Ascending aorta (tissue), 2 donors: ENCODE results near the gene CLCN2. TPM values are rescaled to one million over a fixed set of nuclear protein-coding genes. Genes with fewer than 3 reads are reported as not detected.

Experiments used
- DNase-seq, 2 donors: peaks; one replicate each; pipeline ENCODE4 v3.0.0-alpha.2; 2019; ENCODE audit warnings: low spot score in 2 of 2
- H3K27ac ChIP-seq, 2 donors: fragments of 200-600 bp; sonication (generic); one replicate each; pipeline ENCODE4 v1.5.1; 2016 to 2017; ENCODE audit warnings: mild to moderate bottlenecking in 1 of 2
- H3K27me3 ChIP-seq: fragments of 200-600 bp; sonication (generic); one replicate; pipeline ENCODE4 v1.5.1; 2017
- H3K36me3 ChIP-seq, 2 donors: fragments of 200-600 bp; sonication (generic); one replicate each; pipeline ENCODE4 v1.5.1; 2016
- H3K4me1 ChIP-seq, 2 donors: fragments of 200-600 bp; sonication (generic); one replicate each; pipeline ENCODE4 v1.5.1; 2016 to 2017; ENCODE audit warnings: mild to moderate bottlenecking in 1 of 2
- H3K4me3 ChIP-seq, 2 donors: fragments of 200-600 bp; sonication (generic); one replicate each; pipeline ENCODE4 v1.5.1; 2016 to 2017; ENCODE audit warnings: mild to moderate bottlenecking in 1 of 2
- H3K9me3 ChIP-seq, 2 donors: fragments of 200-600 bp; sonication (generic); one replicate each; pipeline ENCODE4 v1.5.1; 2016
- intact Hi-C: fragments of 100-400 bp; cut with DNase I; formaldehyde crosslinking; loops from one replicate; pipeline ENCODE4 v1.15.1; 2023
- total RNA-seq: library from RNA; depleted of rRNA; stranded (reverse); fragments of >200 nt; gene quantifications from one replicate; pipeline ENCODE4 v1.1.0, GENCODE V29; 2016
- TF ChIP-seq, protein P1 (sequence below), 3 experiments: fragments of 200-600 bp in 2 of 3; fragments of 450-650 bp in 1 of 3; sonication (generic) in 2 of 3; IDR thresholded peaks; one replicate each; pipeline ENCODE4 v1.5.1; 2016 to 2019; ENCODE audit warnings: antibody characterized with exemption in 3 of 3, mild to moderate bottlenecking in 1 of 3, moderate library complexity in 1 of 3

The CLCN2 gene
- total RNA-seq, 1 donor from 2014 or later: 31.2 TPM

DNA sequence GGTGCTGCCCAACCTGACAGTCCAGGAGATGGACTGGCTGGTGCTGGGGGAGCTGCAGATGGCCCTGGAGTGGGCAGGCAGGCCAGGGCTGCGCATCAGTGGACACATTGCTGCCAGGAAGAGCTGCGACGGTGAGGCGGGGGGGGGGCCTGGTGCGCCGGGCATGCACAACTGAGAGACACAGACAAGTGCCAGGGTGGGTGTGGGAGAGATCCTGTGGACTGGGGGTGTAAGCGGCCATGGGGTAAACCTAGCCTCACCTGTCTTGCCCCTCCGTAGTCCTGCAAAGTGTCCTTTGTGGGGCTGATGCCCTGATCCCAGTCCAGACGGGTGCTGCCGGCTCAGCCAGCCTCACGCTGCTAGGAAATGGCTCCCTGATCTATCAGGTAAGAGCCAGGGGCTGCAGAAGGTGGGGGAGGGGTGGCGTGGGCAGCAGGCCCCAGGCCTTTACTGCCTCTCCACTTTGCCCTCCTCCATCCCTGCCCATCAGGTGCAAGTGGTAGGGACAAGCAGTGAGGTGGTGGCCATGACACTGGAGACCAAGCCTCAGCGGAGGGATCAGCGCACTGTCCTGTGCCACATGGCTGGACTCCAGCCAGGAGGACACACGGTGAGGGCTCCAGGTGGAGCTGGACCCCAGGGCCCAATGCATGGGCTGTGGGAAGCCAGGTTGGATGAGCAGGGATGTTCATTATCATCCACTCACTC lies 21.8 kb upstream of the CLCN2 start:
- Histone ChIP-seq H3K4me1 (peaks cover 0 to 11% of the 10 kb centered on the region in 2 donors), H3K27me3 (no peaks in the 10 kb centered on the region), H3K27ac (no peak overlapping the region), H3K36me3 (no peaks in the 10 kb centered on the region), H3K9me3 (no peaks in the 10 kb centered on the region), H3K4me3 (no peak overlapping the region)
- no peak for DNase-seq
- intact Hi-C loops: no loop called here
- TF ChIP-seq, protein P1, sequence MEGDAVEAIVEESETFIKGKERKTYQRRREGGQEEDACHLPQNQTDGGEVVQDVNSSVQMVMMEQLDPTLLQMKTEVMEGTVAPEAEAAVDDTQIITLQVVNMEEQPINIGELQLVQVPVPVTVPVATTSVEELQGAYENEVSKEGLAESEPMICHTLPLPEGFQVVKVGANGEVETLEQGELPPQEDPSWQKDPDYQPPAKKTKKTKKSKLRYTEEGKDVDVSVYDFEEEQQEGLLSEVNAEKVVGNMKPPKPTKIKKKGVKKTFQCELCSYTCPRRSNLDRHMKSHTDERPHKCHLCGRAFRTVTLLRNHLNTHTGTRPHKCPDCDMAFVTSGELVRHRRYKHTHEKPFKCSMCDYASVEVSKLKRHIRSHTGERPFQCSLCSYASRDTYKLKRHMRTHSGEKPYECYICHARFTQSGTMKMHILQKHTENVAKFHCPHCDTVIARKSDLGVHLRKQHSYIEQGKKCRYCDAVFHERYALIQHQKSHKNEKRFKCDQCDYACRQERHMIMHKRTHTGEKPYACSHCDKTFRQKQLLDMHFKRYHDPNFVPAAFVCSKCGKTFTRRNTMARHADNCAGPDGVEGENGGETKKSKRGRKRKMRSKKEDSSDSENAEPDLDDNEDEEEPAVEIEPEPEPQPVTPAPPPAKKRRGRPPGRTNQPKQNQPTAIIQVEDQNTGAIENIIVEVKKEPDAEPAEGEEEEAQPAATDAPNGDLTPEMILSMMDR (IDR thresholded peaks at IDR 0.05): no peak

- Histone ChIP-seq H3K27ac (no peak overlapping the region), H3K9me3 (no peaks in the 10 kb centered on the region), H3K36me3 (no peaks in the 10 kb centered on the region), H3K4me1 (peaks cover 0 to 11% of the 10 kb centered on the region in 2 donors), H3K4me3 (no peak overlapping the region), H3K27me3 (no peaks in the 10 kb centered on the region)
- TF ChIP-seq, protein P1 (IDR thresholded peaks at IDR 0.05): no peak
- intact Hi-C loops: no loop called here
- no peak for DNase-seq
Measured at GRCh38 chr3:184382326-184383032, 21.1 kb upstream of the CLCN2 start.

- peak overlapping the region; percentile 75 to 77 for H3K4me3 ChIP-seq
- intact Hi-C loops: no loop called here
- no peak for DNase-seq
Measured at GRCh38 chr3:184381261-184382224, 20.1 kb upstream of the CLCN2 start.

GRCh38 chr3:184380627-184381260 lies 19.3 kb upstream of the CLCN2 start:
- Histone ChIP-seq H3K9me3 (no peaks in the 10 kb centered on the region), H3K27me3 (no peaks in the 10 kb centered on the region), H3K4me1 (peaks cover 0 to 11% of the 10 kb centered on the region in 2 donors), H3K36me3 (no peaks in the 10 kb centered on the region), H3K27ac (no peak overlapping the region), H3K4me3 (peak overlapping the region; percentile 75 to 77)
- TF ChIP-seq, protein P1 (IDR thresholded peaks at IDR 0.05): no peak
- no peak for DNase-seq
- intact Hi-C loops: no loop called here

More at GRCh38 chr3:184381261-184382224, 20.1 kb upstream of the CLCN2 start:
- Histone ChIP-seq H3K4me1 (peaks cover 0 to 11% of the 10 kb centered on the region in 2 donors), H3K9me3 (no peaks in the 10 kb centered on the region), H3K27me3 (no peaks in the 10 kb centered on the region), H3K27ac (no peak overlapping the region), H3K36me3 (no peaks in the 10 kb centered on the region)
- TF ChIP-seq, protein P1 (IDR thresholded peaks at IDR 0.05): no peak

GRCh38 chr3:184380185-184380626 lies 18.8 kb upstream of the CLCN2 start:
- intact Hi-C loops: no loop called here
- peak in 1 of 2 donors; percentile 83 for DNase-seq
- H3K27ac ChIP-seq: no peak overlapping the region

More at GRCh38 chr3:184380185-184380626, 18.8 kb upstream of the CLCN2 start:
- Histone ChIP-seq H3K4me3 (peak overlapping the region; percentile 75 to 77), H3K27me3 (no peaks in the 10 kb centered on the region), H3K9me3 (no peaks in the 10 kb centered on the region), H3K4me1 (peaks cover 0 to 11% of the 10 kb centered on the region in 2 donors), H3K36me3 (no peaks in the 10 kb centered on the region)
- TF ChIP-seq, protein P1 (IDR thresholded peaks at IDR 0.05): no peak
